Upper lobe of left lung (tissue), 4 donors: ENCODE results near the gene ETFB.

Source experiments
- EP300 ChIP-seq, 4 donors: sonication (generic); formaldehyde crosslinking; IDR thresholded peaks; one replicate each; pipeline ENCODE4 v1.5.1; 2017; ENCODE audit warnings: antibody characterized with exemption in 4 of 4, control low read depth in 2 of 4
- POLR2A ChIP-seq, 4 donors: fragments of 450-650 bp; IDR thresholded peaks; one replicate each; pipeline ENCODE4 v1.5.1; 2016 to 2017; ENCODE audit warnings: antibody characterized with exemption in 4 of 4, mild to moderate bottlenecking in 2 of 4
- TF ChIP-seq, protein P1 (sequence below), 6 experiments: fragments of 450-650 bp in 4 of 6; fragments of 200-600 bp in 2 of 6; sonication (generic) in 2 of 6; IDR thresholded peaks; one replicate each; pipeline ENCODE4 v1.5.1; 2016 to 2019; ENCODE audit warnings: antibody characterized with exemption in 6 of 6

DNA sequence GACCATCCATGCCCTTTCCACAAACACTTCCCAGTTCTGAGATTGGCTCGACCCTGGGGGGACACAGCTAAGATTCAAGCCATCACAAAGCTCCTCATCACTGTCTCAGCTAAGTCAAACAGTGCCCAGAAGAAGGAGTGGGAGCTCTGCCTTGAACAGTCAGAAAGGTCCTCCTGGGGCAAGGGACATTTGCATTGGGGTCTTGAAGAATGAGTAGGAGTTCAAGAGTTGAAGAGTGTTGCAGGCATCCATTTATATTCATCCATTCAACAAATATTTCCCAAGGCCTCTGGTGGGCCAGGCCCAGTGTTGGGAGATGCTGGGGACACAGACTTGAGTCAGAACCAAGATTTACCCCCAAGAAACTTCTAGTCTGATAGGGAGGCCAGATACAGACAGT lies 48.2 kb downstream of the ETFB start:
- TF ChIP-seq POLR2A (IDR thresholded peaks at IDR 0.05) (no peak), EP300 (IDR thresholded peaks at IDR 0.05) (no peak)
- TF ChIP-seq, protein P1, sequence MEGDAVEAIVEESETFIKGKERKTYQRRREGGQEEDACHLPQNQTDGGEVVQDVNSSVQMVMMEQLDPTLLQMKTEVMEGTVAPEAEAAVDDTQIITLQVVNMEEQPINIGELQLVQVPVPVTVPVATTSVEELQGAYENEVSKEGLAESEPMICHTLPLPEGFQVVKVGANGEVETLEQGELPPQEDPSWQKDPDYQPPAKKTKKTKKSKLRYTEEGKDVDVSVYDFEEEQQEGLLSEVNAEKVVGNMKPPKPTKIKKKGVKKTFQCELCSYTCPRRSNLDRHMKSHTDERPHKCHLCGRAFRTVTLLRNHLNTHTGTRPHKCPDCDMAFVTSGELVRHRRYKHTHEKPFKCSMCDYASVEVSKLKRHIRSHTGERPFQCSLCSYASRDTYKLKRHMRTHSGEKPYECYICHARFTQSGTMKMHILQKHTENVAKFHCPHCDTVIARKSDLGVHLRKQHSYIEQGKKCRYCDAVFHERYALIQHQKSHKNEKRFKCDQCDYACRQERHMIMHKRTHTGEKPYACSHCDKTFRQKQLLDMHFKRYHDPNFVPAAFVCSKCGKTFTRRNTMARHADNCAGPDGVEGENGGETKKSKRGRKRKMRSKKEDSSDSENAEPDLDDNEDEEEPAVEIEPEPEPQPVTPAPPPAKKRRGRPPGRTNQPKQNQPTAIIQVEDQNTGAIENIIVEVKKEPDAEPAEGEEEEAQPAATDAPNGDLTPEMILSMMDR (IDR thresholded peaks at IDR 0.05): no peak
